Fibroblast of skin of left quadriceps (primary cell): ENCODE data around the gene ENGASE.
"Not testable (repeated sequence)": the region's sequence is repeated elsewhere in the genome, so short reads cannot be mapped to it uniquely, and the experiment has no call there.

Experiments used
- DNase-seq, 2 experiments: peaks; one replicate each; pipeline ENCODE4 v3.0.0-alpha.2; 2013; ENCODE audit warnings: low read depth in 2 of 2

ENGASE gene

GRCh38 chr17:79053251-79053925, 21.2 kb upstream of the ENGASE start:
- DNase-seq: no peak

- no peak for DNase-seq
Observed at GRCh38 chr17:79054200-79054960, 20.2 kb upstream of the ENGASE start.

- no peak for DNase-seq
Observed at GRCh38 chr17:79055197-79055596, 19.4 kb upstream of the ENGASE start.

- no peak for DNase-seq
Observed at GRCh38 chr17:79057737-79058385, 16.8 kb upstream of the ENGASE start.

GRCh38 chr17:79062691-79063090, 11.9 kb upstream of the ENGASE start:
- DNase-seq: no peak

- DNase-seq: no peak
Observed at GRCh38 chr17:79064026-79064425, 10.6 kb upstream of the ENGASE start.

- DNase-seq: no peak
Observed at GRCh38 chr17:79065105-79065670, 9.4 kb upstream of the ENGASE start.

GRCh38 chr17:79066963-79067362, 7.7 kb upstream of the ENGASE start:
- no peak for DNase-seq

GRCh38 chr17:79070266-79070880, 4.3 kb upstream of the ENGASE start:
- no peak for DNase-seq

GRCh38 chr17:79071161-79071740, 3.4 kb upstream of the ENGASE start:
- DNase-seq: no peak

GRCh38 chr17:79072544-79072943, 2.1 kb upstream of the ENGASE start:
- no peak for DNase-seq

- DNase-seq: no peak
Observed at GRCh38 chr17:79073016-79073705, 1.5 kb upstream of the ENGASE start.

- no peak for DNase-seq
Observed at GRCh38 chr17:79073706-79074088, 927 bp upstream of the ENGASE start.

- not testable (repeated sequence) for DNase-seq
Observed at GRCh38 chr17:79074121-79074648, 439 bp upstream of the ENGASE start.

GRCh38 chr17:79075446-79075750, 774 bp downstream of the ENGASE start:
- no peak for DNase-seq

- no peak for DNase-seq
Observed at GRCh38 chr17:79075861-79076406, 1.3 kb downstream of the ENGASE start.

GRCh38 chr17:79077587-79077986, 3.0 kb downstream of the ENGASE start:
- no peak for DNase-seq

GRCh38 chr17:79078476-79079190, 4.0 kb downstream of the ENGASE start:
- no peak for DNase-seq

GRCh38 chr17:79079421-79080200, 5.0 kb downstream of the ENGASE start:
- DNase-seq: no peak
